HG02943 (cell line): ENCODE measurements around the gene KRTAP5-5.
"Not testable (repeated sequence)": the region's sequence is repeated elsewhere in the genome, so short reads cannot be mapped to it uniquely, and the experiment has no call there.

Experiments
- ATAC-seq: cut with Tn5 transposase; IDR thresholded peaks from one replicate; pipeline ENCODE4 v1.9.1; 2021; ENCODE audit warnings: mild to moderate bottlenecking, low read depth, moderate library complexity; ENCODE audit not compliant: unreplicated experiment

The KRTAP5-5 gene

GRCh38 chr11:1640076-1640946 lies 10.7 kb downstream of the KRTAP5-5 start:
- no peak for ATAC-seq

GRCh38 chr11:1641096-1641495 lies 11.5 kb downstream of the KRTAP5-5 start:
- ATAC-seq: no peak

DNA sequence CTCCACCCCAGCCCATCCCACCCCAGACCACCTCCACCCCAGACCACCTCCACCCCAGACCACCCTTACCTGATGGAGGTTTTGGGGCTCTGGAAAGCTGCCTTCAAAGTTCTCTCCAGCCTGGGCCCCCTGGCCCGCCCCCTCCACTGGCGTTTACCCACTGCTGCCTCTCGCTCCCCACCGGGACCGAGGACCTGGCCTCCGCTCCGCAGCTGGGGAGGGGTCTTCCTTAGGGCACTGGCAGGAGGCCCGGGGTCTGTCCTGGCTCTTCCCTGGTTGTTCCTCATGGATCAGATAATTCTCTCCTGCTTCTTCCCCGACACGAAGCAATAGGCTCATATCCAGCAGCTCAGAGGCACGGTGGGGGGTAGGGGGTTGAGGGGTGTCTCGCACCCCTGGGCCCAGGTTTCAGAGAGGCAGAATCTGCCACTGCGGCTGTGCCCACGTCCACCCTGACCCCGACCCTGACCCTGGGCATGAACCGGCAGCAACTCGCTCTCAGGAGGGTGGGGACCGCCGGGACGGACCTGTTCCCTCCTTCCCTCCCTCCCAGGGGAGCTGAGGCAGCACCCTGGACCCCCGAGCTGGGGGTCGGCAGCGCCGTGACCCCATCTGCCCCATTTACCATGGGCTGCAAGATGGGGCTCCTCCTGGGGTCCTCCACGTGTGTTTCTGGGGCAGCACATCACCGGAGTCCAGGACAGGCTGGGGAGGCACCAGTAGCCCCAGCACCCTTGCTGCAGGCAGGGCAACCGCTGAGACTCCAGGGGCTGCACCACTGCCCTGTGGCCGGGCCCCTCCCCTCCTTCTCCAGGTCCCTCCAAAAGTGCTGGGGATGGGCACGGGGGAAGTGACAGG lies 12.9 kb downstream of the KRTAP5-5 start:
- ATAC-seq: no peak

GRCh38 chr11:1643146-1643690 lies 13.6 kb downstream of the KRTAP5-5 start:
- no peak for ATAC-seq

DNA sequence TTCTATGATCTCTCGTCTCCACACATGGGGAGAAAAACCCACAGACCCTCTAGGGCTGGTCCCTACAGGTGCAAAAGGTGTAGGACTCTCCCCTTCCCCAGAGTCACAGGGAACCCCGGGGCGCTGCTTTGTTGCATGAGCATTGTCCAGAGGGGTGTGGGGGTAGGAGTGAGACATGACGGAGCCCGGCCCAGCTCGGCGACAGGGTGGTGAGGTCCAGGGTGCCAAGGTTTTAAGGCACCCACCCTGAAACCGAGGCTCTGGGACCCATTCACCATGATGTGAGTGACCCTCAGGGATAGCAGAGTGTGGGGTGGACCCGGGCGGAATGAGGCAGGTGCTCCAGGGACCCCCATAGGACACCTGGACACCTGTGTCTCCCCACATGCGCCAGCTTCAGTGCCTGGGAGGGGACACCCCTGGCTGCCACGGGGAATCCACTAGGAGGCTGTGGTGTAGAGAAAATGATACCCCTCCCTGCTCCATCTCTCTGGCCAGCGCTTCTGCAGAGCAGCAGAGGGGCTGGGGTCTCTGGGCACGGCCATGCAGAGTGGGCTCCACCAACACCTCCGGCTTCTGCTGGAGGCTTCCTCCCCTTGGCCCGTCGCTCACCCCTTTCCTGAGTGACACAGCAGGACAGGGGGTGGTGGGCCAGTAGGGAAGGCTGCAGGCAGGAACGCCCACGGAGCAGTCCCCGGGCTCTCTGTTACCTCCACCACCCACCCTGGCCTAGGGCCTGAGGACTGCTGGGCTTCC lies 15.2 kb downstream of the KRTAP5-5 start:
- no peak for ATAC-seq

DNA sequence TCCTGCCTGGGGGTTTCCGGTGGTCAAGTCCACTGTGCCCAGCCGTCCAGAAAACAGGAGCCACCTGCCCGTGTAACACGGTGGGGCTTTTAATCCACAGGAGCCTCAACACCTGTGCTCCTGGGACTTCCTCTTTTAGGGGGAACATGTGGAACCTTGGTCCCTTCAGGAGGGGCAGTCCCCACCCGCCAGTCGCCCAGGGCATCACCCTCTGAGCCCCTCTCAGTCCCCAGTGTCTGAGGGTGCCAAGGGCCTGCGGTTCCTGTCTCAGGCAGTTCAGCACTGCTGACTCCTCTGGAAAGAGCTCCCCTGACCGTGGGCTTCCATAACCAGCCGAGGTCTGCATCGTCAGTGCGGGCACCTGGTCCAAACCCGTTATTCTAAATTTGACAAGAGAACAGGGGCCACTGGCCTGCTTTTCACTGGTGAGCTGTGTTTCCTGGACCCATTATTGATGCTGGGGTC lies 15.8 kb downstream of the KRTAP5-5 start:
- ATAC-seq: no peak

DNA sequence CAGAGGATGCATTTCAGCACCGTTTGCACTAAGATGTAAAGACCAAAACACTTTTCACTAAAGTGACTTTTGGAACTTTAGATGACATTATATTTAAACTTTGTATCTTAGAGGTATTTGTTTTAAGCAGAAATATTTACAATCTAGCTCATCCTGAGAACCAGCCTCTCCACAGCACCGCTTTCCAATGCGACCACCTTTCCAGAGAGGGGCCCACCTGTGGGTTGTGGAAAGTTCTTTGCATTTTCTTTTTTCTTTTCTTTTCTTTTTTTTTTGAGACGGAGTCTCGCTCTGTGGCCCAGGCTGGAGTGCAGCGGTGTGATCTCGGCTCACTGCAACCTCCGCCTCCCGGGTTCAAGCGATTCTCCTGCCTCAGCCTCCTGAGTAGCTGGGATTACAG lies 17.0 kb downstream of the KRTAP5-5 start:
- not testable (repeated sequence) for ATAC-seq

DNA sequence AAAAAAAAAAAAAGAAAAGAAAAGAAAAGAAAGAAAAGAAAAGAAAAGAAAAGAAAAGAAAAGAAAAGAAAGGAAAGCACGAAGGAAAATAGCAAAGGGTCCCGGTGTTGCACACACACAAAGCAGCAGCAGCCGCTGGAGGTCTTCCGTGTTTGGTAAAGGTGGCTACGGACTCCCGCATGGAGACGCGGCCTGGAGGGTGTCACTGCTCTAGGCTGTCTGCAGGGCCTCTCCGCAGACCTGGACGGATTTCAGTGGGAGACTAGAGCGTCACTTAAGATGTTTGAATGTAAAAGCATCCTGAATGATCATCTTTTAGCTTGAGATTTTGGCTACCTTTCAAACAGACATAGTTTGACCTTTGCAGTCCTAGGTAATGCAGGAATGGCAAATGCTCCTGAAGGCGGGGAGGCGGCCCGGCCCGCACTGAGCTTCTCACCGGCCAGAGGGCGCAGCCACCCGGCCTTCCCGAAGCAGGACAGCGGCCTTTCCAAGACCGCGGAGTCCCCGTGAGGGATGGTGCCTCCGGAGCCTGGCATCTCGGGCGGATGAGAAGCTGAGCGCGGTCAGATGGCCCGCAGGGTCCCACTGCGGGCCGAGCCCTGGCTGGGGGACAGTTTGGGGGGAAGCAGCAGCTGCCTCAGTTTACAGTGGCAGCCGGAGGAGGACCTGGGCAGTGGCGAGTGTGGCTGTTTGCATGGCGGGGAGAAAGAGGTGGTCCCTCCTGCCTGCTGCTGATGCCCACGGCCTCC lies 18.5 kb downstream of the KRTAP5-5 start:
- ATAC-seq: no peak

DNA sequence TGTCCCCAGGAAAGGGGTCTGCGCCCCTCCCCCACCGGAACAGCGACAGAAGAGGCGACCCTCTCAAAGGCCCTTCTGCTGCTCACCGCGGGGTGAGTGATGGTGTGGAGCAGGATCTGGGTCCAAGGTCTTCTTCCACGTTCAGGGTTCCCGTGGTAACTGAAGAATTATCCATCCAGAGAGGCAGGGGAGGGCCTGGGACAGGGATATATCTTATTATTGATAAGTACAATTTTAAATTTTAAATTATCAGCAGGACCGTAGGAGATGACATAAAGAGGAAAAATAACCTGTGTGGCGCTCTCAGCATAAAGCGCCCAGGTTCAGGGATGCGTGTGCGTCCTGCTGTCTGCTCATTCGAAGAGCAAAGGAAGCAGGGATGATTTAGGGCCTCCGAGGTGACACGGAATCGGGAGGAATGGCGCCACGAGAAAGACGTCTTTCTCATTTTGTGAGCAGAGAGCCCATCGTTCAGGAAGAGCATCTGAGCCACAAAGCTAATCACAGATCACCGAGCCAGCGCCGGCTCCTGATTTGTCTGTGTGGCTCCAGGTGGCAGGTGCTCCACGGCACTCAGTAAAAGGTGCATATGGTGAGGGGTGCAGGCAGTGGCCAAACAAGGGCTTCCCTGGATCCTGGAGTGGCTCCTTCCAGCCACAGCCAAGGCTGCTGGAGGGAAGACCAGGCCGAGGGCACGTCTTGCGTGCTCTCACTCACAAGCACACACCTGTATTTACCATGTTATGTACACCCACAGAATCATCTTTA lies 19.3 kb downstream of the KRTAP5-5 start:
- ATAC-seq: no peak

DNA sequence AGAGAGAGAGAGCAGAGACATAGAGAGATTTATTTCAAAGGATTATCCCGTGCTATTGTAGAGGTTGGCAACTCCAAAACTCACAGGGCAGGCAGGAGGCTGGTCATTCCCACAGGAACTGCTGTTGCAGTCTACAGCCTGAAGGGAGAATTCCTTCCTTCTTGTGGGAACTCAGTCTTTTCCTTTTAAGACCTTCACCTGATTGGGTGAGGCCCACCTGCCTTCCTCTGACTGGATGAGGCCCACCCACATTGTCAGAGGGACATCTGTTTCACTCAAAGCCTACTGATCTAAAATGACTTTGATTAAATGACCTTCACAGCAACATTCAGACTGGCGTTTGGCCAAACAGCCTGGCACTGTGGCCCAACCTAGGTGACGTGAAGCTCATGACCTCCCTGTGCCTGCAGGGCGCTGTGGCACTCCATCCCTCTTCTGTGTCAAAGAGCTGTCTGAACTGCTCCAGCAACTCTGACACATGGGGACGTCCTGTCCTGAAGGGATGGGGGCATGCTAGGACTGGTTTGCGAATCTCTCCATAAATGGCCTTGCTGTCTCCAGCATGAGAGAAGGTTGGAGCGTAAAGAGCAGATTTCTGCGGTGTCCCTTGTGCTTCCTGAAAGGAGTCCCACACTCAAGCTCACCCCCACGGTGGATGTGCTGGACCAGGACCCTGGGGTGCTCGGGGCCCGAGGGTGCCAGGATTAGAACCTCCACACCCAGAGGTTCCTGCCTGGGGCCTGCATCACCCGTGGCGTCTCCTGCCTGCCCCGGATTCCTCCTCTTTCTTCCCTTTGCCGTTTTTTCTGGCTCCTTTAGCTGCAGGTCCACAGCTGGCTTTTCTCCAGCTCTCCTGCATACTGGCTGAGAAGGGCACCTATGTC lies 20.7 kb downstream of the KRTAP5-5 start:
- ATAC-seq: no peak

DNA sequence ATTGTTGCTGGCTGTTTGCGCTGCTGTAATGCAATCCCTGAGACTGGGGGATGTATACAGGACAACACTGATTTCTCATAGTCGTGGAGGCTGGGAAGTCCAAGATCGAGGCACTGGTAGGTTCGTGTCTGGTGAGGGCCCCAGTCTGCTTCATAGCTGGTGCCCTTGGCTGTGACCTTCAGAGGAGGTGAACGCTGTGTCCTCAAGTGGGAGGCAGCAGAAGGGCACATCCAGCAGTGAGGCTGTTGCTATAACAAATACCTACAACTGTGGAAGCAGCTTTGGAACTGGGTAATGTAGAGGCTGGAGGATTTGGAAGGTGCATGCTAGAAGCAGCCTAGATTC lies 21.3 kb downstream of the KRTAP5-5 start:
- ATAC-seq: no peak

DNA sequence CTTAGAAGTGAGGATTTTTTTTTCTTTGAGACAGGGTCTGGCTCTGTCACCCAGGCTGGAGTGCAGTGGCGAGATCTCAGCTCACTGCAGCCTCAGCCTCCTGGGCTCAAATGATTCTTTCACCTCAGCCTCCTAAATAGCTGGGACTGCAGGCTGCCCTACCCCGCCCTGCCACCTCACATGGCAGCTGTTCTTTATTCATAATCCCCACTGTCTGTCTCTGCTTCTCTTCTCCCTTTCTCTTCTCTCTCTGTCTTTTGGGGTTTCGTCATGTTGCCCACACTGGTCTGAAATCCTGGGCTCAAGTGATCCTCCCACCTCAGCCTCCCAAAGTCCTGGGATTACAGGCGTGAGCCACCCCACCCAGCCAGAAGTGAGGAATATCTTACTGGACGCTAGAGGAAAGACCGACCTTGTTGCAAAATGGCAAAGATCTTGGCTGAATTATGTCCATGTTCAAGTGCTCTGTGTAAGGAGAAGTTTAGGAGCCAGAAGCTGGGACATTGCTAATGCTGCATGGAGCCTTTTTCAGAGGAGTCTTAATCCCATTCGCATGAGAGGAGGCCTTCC lies 21.9 kb downstream of the KRTAP5-5 start:
- ATAC-seq: no peak

GRCh38 chr11:1652026-1652425 lies 22.5 kb downstream of the KRTAP5-5 start:
- ATAC-seq: no peak

DNA sequence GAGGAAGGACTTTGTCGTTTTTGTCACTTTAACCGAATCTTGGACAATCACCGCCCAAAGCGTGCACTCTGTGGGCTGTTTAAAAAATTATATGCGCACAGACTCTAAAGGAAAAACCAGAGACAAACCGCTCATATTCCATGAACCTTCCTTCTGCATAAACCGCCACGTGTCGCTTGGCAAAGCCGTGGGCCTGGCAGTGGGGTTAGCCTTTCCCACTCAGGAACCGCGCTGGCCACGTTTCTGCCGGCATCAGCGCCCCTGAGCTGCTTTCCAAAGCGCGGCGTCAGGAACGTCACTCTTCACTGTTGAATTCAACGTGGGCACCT lies 22.8 kb downstream of the KRTAP5-5 start:
- ATAC-seq: no peak

DNA sequence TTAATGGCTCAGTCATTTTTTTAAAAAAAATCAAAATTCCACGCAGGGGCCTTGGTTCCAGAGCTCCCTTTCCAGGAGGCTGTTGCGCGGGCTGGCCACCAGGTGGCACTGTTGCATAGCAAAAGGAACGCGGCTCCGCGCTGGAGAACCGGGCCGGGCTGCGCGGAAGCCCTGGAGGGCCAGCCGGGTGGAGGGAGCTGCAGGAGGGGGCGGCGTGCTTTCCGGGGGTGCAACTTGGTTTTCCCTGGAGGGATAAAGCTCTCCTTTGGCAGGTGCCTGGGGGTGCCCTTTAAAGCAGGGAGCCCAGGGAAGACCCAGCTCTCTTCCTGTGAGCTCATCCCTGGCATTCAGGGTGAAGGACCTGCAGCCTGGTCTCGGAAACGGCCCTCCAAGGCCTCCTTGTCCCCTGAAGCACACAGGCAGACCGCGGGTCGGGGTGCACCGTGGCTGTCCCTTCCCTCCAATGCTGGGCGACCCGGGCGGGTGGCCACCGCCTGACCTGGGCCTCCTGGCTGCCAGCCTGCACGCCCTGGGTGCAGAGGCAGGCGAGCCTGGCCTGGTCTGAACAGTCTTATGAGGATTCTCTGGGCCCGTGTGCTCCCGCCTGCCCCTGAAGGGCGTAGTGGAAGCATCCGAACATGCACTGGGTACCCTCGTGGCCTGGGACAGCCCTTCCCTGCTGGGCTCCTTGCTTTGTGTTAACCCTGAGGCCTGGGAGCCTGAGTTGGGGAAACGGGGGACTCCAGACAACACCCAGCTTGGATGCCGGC lies 23.4 kb downstream of the KRTAP5-5 start:
- ATAC-seq: no peak

DNA sequence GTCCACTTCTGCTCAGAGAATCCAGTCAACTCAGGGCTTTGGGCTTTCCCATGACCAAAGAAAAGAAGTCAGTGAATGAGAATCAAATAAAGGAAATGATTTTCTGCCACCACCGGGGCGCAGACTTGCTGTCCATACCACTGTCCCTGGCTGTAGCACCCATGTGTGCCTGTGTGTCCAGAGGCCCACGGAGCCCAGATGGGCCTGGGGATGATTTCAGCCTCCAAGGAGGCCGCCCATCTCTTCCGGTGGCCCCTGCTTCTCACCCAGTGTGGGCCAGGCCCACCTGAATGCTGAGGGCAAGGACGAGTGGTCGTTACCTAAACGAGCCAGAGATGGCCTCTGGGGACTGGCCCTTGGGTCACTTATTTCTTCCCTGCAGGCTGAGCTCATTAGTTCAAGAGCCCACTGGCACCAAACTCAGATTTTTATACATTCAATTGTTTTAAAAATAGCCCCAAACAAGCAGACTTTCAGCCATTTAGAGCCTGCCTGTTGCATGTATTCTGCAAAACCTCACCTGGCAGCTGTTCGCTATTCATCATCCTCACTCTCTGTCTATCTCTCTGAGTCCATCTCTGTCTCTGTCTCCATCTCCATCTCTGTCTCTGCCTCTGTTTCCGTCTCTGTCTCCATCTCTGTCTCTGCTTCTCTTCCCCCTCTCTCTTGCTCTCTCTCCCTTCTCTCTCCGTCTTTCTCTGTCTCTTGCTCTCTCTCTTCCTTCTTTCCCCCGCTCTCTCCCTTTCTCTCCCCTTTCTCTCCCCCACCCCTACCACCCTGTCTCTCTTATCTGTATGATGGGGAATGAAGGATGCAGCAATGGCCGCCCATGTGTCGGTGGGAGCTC lies 24.2 kb downstream of the KRTAP5-5 start:
- ATAC-seq: no peak
